Measurements from ENCODE around the gene DAB2IP. TPM values are rescaled to one million over a fixed set of nuclear protein-coding genes. Genes with fewer than 3 reads are reported as not detected.

DAB2IP gene
- total RNA-seq, 4 donors from 2014 or later, result 55.2 to 76.0 (median 60.5) TPM

DNA sequence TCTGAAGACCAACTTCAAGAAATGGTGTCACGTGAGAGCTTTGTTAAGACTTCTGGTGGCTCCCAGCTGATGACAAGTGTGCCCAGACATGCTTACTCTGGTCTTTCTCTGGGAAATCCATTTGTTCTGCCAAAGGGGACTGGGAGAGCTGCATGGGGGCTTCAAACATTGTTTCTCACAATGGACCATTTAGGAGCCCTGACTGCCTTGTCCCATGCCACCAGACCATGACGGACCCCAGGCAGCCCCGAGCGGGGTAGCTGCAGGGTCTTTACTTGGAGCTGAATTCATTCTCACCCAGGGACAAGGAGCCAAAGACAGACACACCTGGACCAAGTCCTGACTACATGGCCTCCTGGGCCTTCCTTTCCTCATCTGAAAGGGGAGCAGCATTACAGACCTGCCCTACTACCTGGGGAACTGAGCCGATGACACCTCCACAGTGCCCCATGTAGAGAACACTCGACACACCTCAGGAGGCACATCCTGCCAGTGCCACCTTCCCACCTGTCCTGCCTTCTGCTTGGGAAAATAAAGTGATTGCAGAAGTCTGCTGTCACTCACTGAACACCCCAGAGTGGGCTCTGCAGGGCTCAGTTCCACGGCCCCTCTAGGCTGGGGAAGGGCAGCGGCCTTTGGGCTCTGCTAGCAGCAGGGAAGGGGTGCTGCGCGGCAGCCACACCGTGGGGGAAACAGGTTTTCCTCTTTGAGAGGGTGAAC is 169.0 kb downstream of the DAB2IP start:
- Histone ChIP-seq H3K4me1 (no peaks in the 10 kb centered on the region), H3K9me3 (no peaks in the 10 kb centered on the region), H3K27ac (no peak overlapping the region), H3K27me3 (no peaks in the 10 kb centered on the region), H3K36me3 (no peaks in the 10 kb centered on the region), H3K4me3 (no peak overlapping the region)
- DNase-seq, result peak in 1 of 3 donors; percentile 11
- TF ChIP-seq, protein P1, sequence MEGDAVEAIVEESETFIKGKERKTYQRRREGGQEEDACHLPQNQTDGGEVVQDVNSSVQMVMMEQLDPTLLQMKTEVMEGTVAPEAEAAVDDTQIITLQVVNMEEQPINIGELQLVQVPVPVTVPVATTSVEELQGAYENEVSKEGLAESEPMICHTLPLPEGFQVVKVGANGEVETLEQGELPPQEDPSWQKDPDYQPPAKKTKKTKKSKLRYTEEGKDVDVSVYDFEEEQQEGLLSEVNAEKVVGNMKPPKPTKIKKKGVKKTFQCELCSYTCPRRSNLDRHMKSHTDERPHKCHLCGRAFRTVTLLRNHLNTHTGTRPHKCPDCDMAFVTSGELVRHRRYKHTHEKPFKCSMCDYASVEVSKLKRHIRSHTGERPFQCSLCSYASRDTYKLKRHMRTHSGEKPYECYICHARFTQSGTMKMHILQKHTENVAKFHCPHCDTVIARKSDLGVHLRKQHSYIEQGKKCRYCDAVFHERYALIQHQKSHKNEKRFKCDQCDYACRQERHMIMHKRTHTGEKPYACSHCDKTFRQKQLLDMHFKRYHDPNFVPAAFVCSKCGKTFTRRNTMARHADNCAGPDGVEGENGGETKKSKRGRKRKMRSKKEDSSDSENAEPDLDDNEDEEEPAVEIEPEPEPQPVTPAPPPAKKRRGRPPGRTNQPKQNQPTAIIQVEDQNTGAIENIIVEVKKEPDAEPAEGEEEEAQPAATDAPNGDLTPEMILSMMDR (IDR thresholded peaks at IDR 0.05), result no peak
- no peak for TF ChIP-seq POLR2A (IDR thresholded peaks at IDR 0.05)

DNA sequence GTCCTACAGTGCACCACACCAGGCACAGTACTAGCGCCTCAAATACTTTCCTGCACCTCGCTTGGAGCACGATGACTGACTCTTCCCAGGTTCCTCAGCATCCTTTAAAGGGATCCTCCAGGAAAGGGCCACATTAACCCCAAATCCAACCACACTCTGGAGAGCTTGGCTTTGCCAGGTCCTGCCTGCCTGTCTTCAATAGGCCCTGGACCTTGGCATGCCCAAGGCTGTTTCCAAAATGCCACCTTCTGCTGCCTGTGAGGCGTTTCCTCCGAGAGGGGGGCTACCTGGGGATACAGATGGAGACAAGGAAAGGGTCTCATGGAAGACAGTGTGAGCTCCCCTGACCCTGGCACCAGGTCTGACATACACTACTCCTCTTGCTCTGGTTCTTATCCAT is 169.9 kb downstream of the DAB2IP start:
- no peak for TF ChIP-seq POLR2A (IDR thresholded peaks at IDR 0.05)
- TF ChIP-seq, protein P1 (IDR thresholded peaks at IDR 0.05), result no peak
- Histone ChIP-seq H3K9me3 (no peaks in the 10 kb centered on the region), H3K27ac (no peak overlapping the region), H3K4me3 (no peak overlapping the region), H3K36me3 (no peaks in the 10 kb centered on the region), H3K4me1 (no peaks in the 10 kb centered on the region), H3K27me3 (no peaks in the 10 kb centered on the region)
- DNase-seq, result peak in 1 of 3 donors; percentile 21

DNA sequence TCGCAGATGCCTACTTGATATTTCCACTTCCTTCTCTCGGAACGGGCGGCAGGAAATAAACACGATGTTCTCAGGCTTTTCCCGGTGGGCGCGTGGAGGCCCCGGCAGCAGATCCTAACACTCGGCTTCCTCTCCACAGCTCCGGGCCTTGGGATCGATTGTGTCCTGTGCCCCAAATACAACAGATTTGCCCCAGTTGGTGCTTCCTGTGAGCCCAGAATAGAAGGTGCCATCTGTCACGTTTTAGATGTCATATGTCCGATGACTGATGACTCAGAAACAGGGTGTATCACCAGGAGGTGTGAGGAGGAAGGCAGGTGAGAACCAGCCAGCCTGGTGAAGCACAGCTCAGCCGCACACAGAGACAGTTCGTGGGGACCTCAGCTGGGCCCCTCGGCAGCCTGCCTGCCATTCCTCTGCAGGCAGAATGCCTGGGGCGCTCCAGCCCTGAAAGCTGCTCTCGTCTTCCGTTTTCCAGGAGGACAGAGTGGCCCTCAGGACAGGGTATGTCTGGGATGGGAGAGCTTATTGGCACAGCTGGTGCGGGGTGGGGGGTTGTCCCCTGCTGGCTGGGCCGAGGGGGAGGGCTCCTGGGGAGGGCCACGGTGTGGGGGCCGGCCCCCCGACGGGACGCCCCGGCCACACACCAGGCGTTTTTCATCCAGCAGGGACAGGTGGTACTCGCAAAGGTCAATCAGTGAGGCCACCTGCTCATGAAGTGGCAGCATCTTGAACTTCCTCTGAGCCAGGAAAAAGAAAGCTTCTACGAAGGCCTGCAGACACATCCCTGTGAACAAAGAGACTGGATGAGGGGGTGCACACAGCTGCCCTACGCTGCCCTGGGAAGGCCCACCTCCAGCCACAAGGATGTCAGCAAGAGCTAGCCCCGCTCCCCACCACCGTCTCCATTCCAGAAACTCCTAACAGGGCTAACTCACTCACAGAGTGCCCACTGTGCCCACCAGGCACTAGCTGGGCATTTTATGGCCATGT is 171.0 kb downstream of the DAB2IP start:
- no peaks in the 10 kb centered on the region for H3K9me3 ChIP-seq
- H3K27me3 ChIP-seq, result no peaks in the 10 kb centered on the region
- TF ChIP-seq POLR2A (IDR thresholded peaks at IDR 0.05), result no peak
- TF ChIP-seq, protein P1 (IDR thresholded peaks at IDR 0.05), result no peak
- H3K4me1 ChIP-seq, result no peaks in the 10 kb centered on the region
- no peak overlapping the region for H3K4me3 ChIP-seq
- peak in 1 of 3 donors; percentile 36 for DNase-seq
- H3K36me3 ChIP-seq, result no peaks in the 10 kb centered on the region
- no peak overlapping the region for H3K27ac ChIP-seq

DNA sequence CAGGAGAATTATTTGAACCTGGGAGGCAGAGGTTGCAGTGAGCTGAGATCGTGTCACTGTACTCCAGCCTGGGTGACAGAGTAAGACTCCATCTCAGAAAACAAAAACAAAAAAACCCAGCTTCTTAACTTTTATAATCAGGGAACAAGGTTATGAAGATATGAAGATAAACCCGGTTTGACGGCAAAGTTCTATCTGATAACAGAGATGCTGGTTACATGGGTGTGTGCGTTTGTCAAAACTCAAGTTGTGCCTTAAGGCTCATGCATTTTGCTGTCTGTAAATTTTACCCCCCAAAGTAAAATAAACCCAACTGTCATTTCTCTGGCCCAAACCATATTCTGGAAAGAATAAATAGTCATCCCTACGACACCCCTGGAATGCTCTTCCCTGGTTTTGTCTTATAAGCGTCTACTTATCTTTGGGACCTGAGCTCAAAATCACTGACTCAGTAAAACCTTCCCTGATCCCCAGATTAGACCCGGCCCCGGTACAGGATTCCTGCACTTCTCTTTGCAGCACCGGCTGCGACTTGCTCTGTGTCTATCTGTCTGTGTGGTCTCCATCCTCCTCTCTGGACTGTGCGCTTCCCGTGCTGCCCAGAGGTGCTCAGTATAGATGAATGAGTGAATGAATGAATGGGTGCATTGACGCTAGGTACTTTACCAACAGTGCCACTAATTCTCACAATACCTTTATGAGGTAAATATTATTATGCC is 172.2 kb downstream of the DAB2IP start:
- H3K27me3 ChIP-seq, result no peaks in the 10 kb centered on the region
- peak in 1 of 3 donors; percentile 25 for DNase-seq
- no peak overlapping the region for H3K4me3 ChIP-seq
- no peak for TF ChIP-seq POLR2A (IDR thresholded peaks at IDR 0.05)
- H3K4me1 ChIP-seq, result no peaks in the 10 kb centered on the region
- no peaks in the 10 kb centered on the region for H3K36me3 ChIP-seq
- H3K27ac ChIP-seq, result no peak overlapping the region
- H3K9me3 ChIP-seq, result no peaks in the 10 kb centered on the region

DNA sequence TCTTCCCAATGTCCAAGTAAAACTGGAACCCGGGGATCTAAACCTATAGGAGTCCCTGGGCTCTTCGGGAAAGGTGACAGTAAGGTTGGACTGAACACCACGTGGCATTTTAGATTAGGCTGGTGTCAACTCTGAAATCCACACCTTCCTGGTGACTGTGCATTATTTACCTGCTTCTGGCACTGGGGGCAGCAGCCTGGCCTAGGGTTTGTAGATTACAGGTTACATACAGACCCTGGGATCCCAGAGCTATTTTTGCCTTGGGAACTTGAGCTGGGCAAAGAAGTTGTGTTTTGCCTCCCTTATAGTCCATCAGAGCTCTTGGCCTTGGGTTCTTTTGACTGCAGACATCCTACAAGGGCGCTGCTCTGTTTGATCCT is 173.2 kb downstream of the DAB2IP start:
- Histone ChIP-seq H3K4me3 (no peak overlapping the region), H3K27ac (no peak overlapping the region), H3K4me1 (no peaks in the 10 kb centered on the region), H3K36me3 (no peaks in the 10 kb centered on the region), H3K27me3 (no peaks in the 10 kb centered on the region), H3K9me3 (no peaks in the 10 kb centered on the region)
- no peak for TF ChIP-seq POLR2A (IDR thresholded peaks at IDR 0.05)
- TF ChIP-seq, protein P1 (IDR thresholded peaks at IDR 0.05), result no peak
- DNase-seq, result peak in 1 of 3 donors; percentile 27
